HepG2 (cell line): ENCODE data around the gene CDC42EP4. TPM values are rescaled to one million over a fixed set of nuclear protein-coding genes. Genes with fewer than 3 reads are reported as not detected.

Experiments used
- ATAC-seq: fragments of 200-7000 bp; cut with Tn5 transposase; 3 replicates; pipeline ENCODE4 v1.9.1; 2020; ENCODE audit warnings: mild to moderate bottlenecking, moderate library complexity
- BruUV-seq: library from RNA; stranded (reverse); fragments of 400-500 nt; replicated peaks from 2 replicates; lab custom pipeline; 2021; lab: Mats Ljungman, UMichigan
- CTCF ChIA-PET: fragments of 300-600 bp; formaldehyde crosslinking; extraction: SDS; loops from one replicate; lab custom pipeline; 2021; ENCODE audit warnings: low total read pairs, inconsistent platforms, low intra/inter-chr PET ratio; lab: Yijun Ruan, JAX
- POLR2A ChIA-PET: fragments of 350-600 bp; sonication (Branson Sonifier 250); formaldehyde crosslinking; loops from one replicate; lab custom pipeline; 2020; ENCODE audit warnings: antibody characterized with exemption, inconsistent platforms; lab: Yijun Ruan, JAX
- DNase-seq: peaks from one replicate; pipeline ENCODE4 v3.0.0-alpha.2; 2015; ENCODE audit warnings: low spot score
- FAIRE-seq: peaks from 3 replicates; lab custom pipeline; 2011; peaks lifted over from hg19 to GRCh38; lab: Jason Lieb, UNC
- H2AFZ ChIP-seq: one replicate; pipeline ENCODE4 v1.6.1; 2011; ENCODE audit warnings: low read length, inconsistent platforms
- H3K27ac ChIP-seq: fragments of 300-600 bp; 3 replicates; pipeline ENCODE4 v1.8.0; 2011; ENCODE audit warnings: mixed run types, mild to moderate bottlenecking, mixed read lengths, low read length, inconsistent platforms; ENCODE audit not compliant: insufficient read depth; ENCODE audit errors: extremely low read length
- H3K27me3 ChIP-seq, 2 experiments: fragments of 200-600 bp in 1 of 2; 2 replicates in 1 of 2; 3 replicates in 1 of 2; pipeline versions ENCODE4 v1.6.0 to v1.8.0; 2011; ENCODE audit warnings: low read length in 2 of 2, mild to moderate bottlenecking in 2 of 2, moderate library complexity in 2 of 2, inconsistent platforms in 1 of 2; ENCODE audit not compliant: insufficient read depth in 2 of 2, control insufficient read depth in 1 of 2
- H3K36me3 ChIP-seq, 2 experiments: fragments of 200-600 bp in 1 of 2; replicated peaks in 1 of 2; 2 replicates in 1 of 2; 3 replicates in 1 of 2; pipeline versions ENCODE4 v1.5.1 to v1.8.0; 2011; ENCODE audit warnings: low read length in 2 of 2, inconsistent platforms in 1 of 2; ENCODE audit not compliant: insufficient read depth in 2 of 2, control insufficient read depth in 1 of 2
- H3K4me1 ChIP-seq: 2 replicates; pipeline ENCODE4 v1.5.1; 2012; ENCODE audit warnings: low read length, inconsistent platforms; ENCODE audit not compliant: insufficient read depth
- H3K4me2 ChIP-seq: 2 replicates; pipeline ENCODE4 v1.6.0; 2011; ENCODE audit warnings: low read depth, low read length, inconsistent platforms
- H3K4me3 ChIP-seq, 3 experiments: fragments of 200-600 bp in 1 of 3; sonication (generic), shearing (Covaris generic) in 1 of 3; replicated peaks in 1 of 3; 2 replicates each; pipeline ENCODE4 v1.5.1; 2011 to 2016; ENCODE audit warnings: low read length in 3 of 3, inconsistent platforms in 2 of 3, low read depth in 2 of 3, mild to moderate bottlenecking in 2 of 3, control low read depth in 1 of 3, mixed read lengths in 1 of 3; ENCODE audit not compliant: insufficient read depth in 1 of 3
- H3K79me2 ChIP-seq: one replicate; pipeline ENCODE4 v1.6.1; 2011; ENCODE audit warnings: low read length, inconsistent platforms; ENCODE audit not compliant: insufficient read depth
- H3K9ac ChIP-seq: 2 replicates; pipeline ENCODE4 v1.6.0; 2011; ENCODE audit warnings: mild to moderate bottlenecking, low read depth, low read length, inconsistent platforms; ENCODE audit not compliant: insufficient read depth
- H3K9me3 ChIP-seq: 2 replicates; pipeline ENCODE4 v1.5.1; 2012; ENCODE audit warnings: mild to moderate bottlenecking, low read length
- H4K20me1 ChIP-seq: 2 replicates; pipeline ENCODE4 v1.6.0; 2011; ENCODE audit warnings: inconsistent platforms, mild to moderate bottlenecking, low read length, moderate library complexity; ENCODE audit not compliant: insufficient read depth
- BORCS8-MEF2B ChIP-seq: sonication (generic); formaldehyde crosslinking; IDR thresholded peaks from 2 replicates; pipeline ENCODE4 v1.8.0; 2022; ENCODE audit warnings: mild to moderate bottlenecking, missing genetic modification reagents
- DNMT1 ChIP-seq: sonication (generic); formaldehyde crosslinking; IDR thresholded peaks from 2 replicates; pipeline ENCODE4 v1.5.1; 2020; ENCODE audit warnings: mild to moderate bottlenecking, missing genetic modification reagents
- KLF12 ChIP-seq: sonication (generic); formaldehyde crosslinking; IDR thresholded peaks from 2 replicates; pipeline ENCODE4 v1.4.0; 2020; ENCODE audit warnings: missing genetic modification reagents, borderline replicate concordance
- SNRNP70 ChIP-seq: fragments of 200-400 bp; formaldehyde crosslinking; IDR thresholded peaks from 2 replicates; pipeline ENCODE4 v1.6.1; 2017; ENCODE audit warnings: mild to moderate bottlenecking, low read depth, low read length, moderate library complexity
- SYNCRIP ChIP-seq: fragments of 200-400 bp; formaldehyde crosslinking; IDR thresholded peaks from 2 replicates; pipeline ENCODE4 v1.6.1; 2018; ENCODE audit warnings: mild to moderate bottlenecking, low read depth, low read length; ENCODE audit not compliant: insufficient read depth
- TBL1XR1 ChIP-seq: fragments of 150-350 bp; IDR thresholded peaks from 2 replicates; pipeline ENCODE4 v1.6.1; 2014; ENCODE audit warnings: borderline replicate concordance, low read length; ENCODE audit not compliant: partially characterized antibody
- YEATS4 ChIP-seq: sonication (generic); formaldehyde crosslinking; IDR thresholded peaks from 2 replicates; pipeline ENCODE4 v1.4.0; 2020; ENCODE audit warnings: missing genetic modification reagents, borderline replicate concordance
- ZBTB33 ChIP-seq: sonication (generic); formaldehyde crosslinking; IDR thresholded peaks from 2 replicates; pipeline ENCODE4 v1.4.0; 2020; ENCODE audit warnings: missing genetic modification reagents
- ZNF276 ChIP-seq: sonication (generic); formaldehyde crosslinking; IDR thresholded peaks from 2 replicates; pipeline ENCODE4 v1.4.0; 2020; ENCODE audit warnings: mild to moderate bottlenecking, low read depth, missing genetic modification reagents
- ZNF883 ChIP-seq: sonication (generic); formaldehyde crosslinking; IDR thresholded peaks from 2 replicates; pipeline ENCODE4 v1.5.1; 2020; ENCODE audit warnings: mild to moderate bottlenecking, missing genetic modification reagents; ENCODE audit errors: not compliant biosample characterization
- WGBS: methylation state at CpG from one replicate; pipeline ENCODE4 v1.1.6; 2017; ENCODE audit warnings: low lambda C conversion rate; 5-methylcytosine and 5-hydroxymethylcytosine counted together
- in situ Hi-C: cut with HindIII; loops from 2 replicates; pipeline ENCODE4 v1.10.0; 2017; ENCODE audit warnings: low pct_unique_long_range_greater_than_20kb; ENCODE audit not compliant: extremely low pct_ligation_motif_present
- intact Hi-C: fragments of 100-400 bp; cut with micrococcal nuclease; formaldehyde crosslinking; loops from one replicate; pipeline ENCODE4 v1.10.0; 2022; ENCODE audit not compliant: unreplicated experiment
- polyA plus RNA-seq, 8 experiments: library from polyadenylated mRNA; depleted of rRNA in 3 of 8; stranded (reverse) in 7 of 8; unstranded in 1 of 8; fragments of >200 nt; fragmentation: Illumina TruSeq in 4 of 8; extraction: Trizol in 4 of 8; gene quantifications; 2 replicates each; pipeline versions ENCODE4 v1.2.1 to v1.2.3, GENCODE V29; 2011 to 2016; ENCODE audit warnings: low read depth in 4 of 8, missing spikeins in 1 of 8, mixed read lengths in 1 of 8; ENCODE audit not compliant: insufficient read depth in 1 of 8
- total RNA-seq, 5 experiments: library from RNA; depleted of rRNA; stranded (reverse); fragments of >200 nt; fragmentation: Illumina TruSeq; extraction: Trizol; gene quantifications; 2 replicates each; pipeline ENCODE4 v1.2.3, GENCODE V29; 2016; ENCODE audit warnings: low read depth in 1 of 5

Gene CDC42EP4
- total and polyA plus RNA-seq, 2 of the 13 experiments (the other 11 are each of a cell fraction or from before 2014, with no cell fraction given), result 19.0 to 54.0 TPM

GRCh38 chr17:73318836-73319235, 7.0 kb upstream of the CDC42EP4 start:
- ATAC-seq (no peak), DNase-seq (no peak), FAIRE-seq (no peak)
- H3K79me2 ChIP-seq, result no peaks in the 10 kb centered on the region
- POLR2A ChIA-PET, result interaction anchor here (2.1 kb wide), 1 partner anchor 8 kb away, joined by 8 read pairs; no protein-coding TSS in a partner anchor
- H3K27ac ChIP-seq, result no peak overlapping the region
- no peak overlapping the region for H3K4me3 ChIP-seq
- no peaks in the 10 kb centered on the region for H4K20me1 ChIP-seq
- H3K9me3 ChIP-seq, result no peaks in the 10 kb centered on the region
- intact Hi-C loops (no loop called here), in situ Hi-C loops (no loop called here)
- H3K27me3 ChIP-seq, result peaks cover 8 to 37% of the 10 kb centered on the region in 2 experiments
- H3K9ac ChIP-seq, result no peak overlapping the region
- H2AFZ ChIP-seq, result no peak overlapping the region
- H3K4me1 ChIP-seq, result peaks cover 40% of the 10 kb centered on the region
- H3K36me3 ChIP-seq, result no peaks in the 10 kb centered on the region
- CTCF ChIA-PET, result no interaction called here
- TF ChIP-seq ZBTB33 (CRISPR knock-in tag) (no peak), BORCS8-MEF2B (CRISPR knock-in tag) (no peak), TBL1XR1 (no peak), DNMT1 (CRISPR knock-in tag) (no peak), KLF12 (CRISPR knock-in tag) (no peak), SYNCRIP (no peak), SNRNP70 (no peak), ZNF883 (no peak), YEATS4 (CRISPR knock-in tag) (no peak), ZNF276 (CRISPR knock-in tag) (no peak)
- BruUV-seq, result no TSS peak
- no peak overlapping the region for H3K4me2 ChIP-seq
- WGBS, result 10% methylated on average over 5 of the region's 5 CpGs
